Uterus (tissue), 4 donors: ENCODE measurements around the gene PDE6B. TPM values are rescaled to one million over a fixed set of nuclear protein-coding genes. Genes with fewer than 3 reads are reported as not detected.

Experiments used
- DNase-seq, 2 donors: peaks; one replicate each; pipeline ENCODE4 v3.0.0-alpha.2; 2019 to 2020
- H3K27ac ChIP-seq, 2 donors: fragments of 200-600 bp; sonication (generic); 1 replicate in 1 of 2; 2 replicates in 1 of 2; pipeline ENCODE4 v1.5.1; 2016 to 2018
- H3K27me3 ChIP-seq, 2 donors: fragments of 200-600 bp; sonication (generic); one replicate each; pipeline ENCODE4 v1.5.1; 2018 to 2019; ENCODE audit warnings: control low read depth in 1 of 2
- H3K36me3 ChIP-seq, 2 donors: fragments of 200-600 bp; sonication (generic); one replicate each; pipeline ENCODE4 v1.5.1; 2019; ENCODE audit warnings: control low read depth in 1 of 2
- H3K4me1 ChIP-seq, 2 donors: fragments of 200-600 bp; sonication (generic); one replicate each; pipeline ENCODE4 v1.5.1; 2018 to 2019; ENCODE audit warnings: control low read depth in 1 of 2
- H3K4me3 ChIP-seq, 2 donors: fragments of 200-600 bp; sonication (generic); 1 replicate in 1 of 2; 2 replicates in 1 of 2; pipeline ENCODE4 v1.5.1; 2018 to 2019; ENCODE audit warnings: mild to moderate bottlenecking in 1 of 2
- H3K9me3 ChIP-seq, 2 donors: fragments of 200-600 bp; sonication (generic); one replicate each; pipeline ENCODE4 v1.5.1; 2019; ENCODE audit warnings: control low read depth in 1 of 2
- CTCF ChIP-seq, 4 experiments: fragments of 200-600 bp in 2 of 4; fragments of 450-650 bp in 2 of 4; sonication (generic) in 2 of 4; IDR thresholded peaks; one replicate each; pipeline ENCODE4 v1.5.1; 2016 to 2019; ENCODE audit warnings: antibody characterized with exemption in 4 of 4, mild to moderate bottlenecking in 2 of 4, moderate library complexity in 1 of 4
- POLR2A ChIP-seq, 2 donors: fragments of 450-650 bp; IDR thresholded peaks; one replicate each; pipeline ENCODE4 v1.6.1; 2016; ENCODE audit warnings: antibody characterized with exemption in 2 of 2, mild to moderate bottlenecking in 1 of 2, moderate library complexity in 1 of 2
- intact Hi-C: fragments of 100-400 bp; cut with DNase I; formaldehyde crosslinking; loops from one replicate; pipeline ENCODE4 v1.15.1; 2023; ENCODE audit warnings: low total_unique reads
- total RNA-seq, 4 donors: library from RNA; depleted of rRNA in 3 of 4; stranded (reverse); fragments of >200 nt in 3 of 4; gene quantifications; one replicate each; pipeline versions ENCODE4 v1.1.0 to v1.2.4, GENCODE V29; 2014 to 2023
- donor health status: DM: yes; HTN: yes; CAD: no.

Gene PDE6B
- total RNA-seq, 4 donors from 2014 or later = 0.26 to 16.2 (median 1.2) TPM; not detected in 1

- intact Hi-C loops = no loop called here
- Histone ChIP-seq H3K27me3 (peaks cover 6 to 33% of the 10 kb centered on the region in 2 donors), H3K36me3 (no peaks in the 10 kb centered on the region), H3K9me3 (no peaks in the 10 kb centered on the region), H3K27ac (no peak overlapping the region), H3K4me1 (peaks cover 0 to 11% of the 10 kb centered on the region in 2 donors), H3K4me3 (no peak overlapping the region)
- TF ChIP-seq CTCF (IDR thresholded peaks at IDR 0.05) (no peak), POLR2A (IDR thresholded peaks at IDR 0.05) (no peak)
- no peak for DNase-seq
Measured at GRCh38 chr4:578451-579443, 46.6 kb upstream of the PDE6B start.

GRCh38 chr4:579543-580175 lies 45.7 kb upstream of the PDE6B start:
- H3K27me3 ChIP-seq = peaks cover 2 to 25% of the 10 kb centered on the region in 2 donors
- intact Hi-C loops = no loop called here
- peaks cover 0 to 11% of the 10 kb centered on the region in 2 donors for H3K4me1 ChIP-seq
- H3K36me3 ChIP-seq = no peaks in the 10 kb centered on the region
- no peaks in the 10 kb centered on the region for H3K9me3 ChIP-seq
- H3K4me3 ChIP-seq = no peak overlapping the region
- DNase-seq = no peak
- TF ChIP-seq POLR2A (IDR thresholded peaks at IDR 0.05) (no peak), CTCF (IDR thresholded peaks at IDR 0.05) (no peak)
- H3K27ac ChIP-seq = no peak overlapping the region

- H3K36me3 ChIP-seq = no peaks in the 10 kb centered on the region
- DNase-seq = no peak
- intact Hi-C loops = no loop called here
- no peak overlapping the region for H3K4me3 ChIP-seq
- TF ChIP-seq CTCF (IDR thresholded peaks at IDR 0.05) (no peak), POLR2A (IDR thresholded peaks at IDR 0.05) (no peak)
- no peaks in the 10 kb centered on the region for H3K9me3 ChIP-seq
- H3K27ac ChIP-seq = no peak overlapping the region
- peaks cover 0 to 25% of the 10 kb centered on the region in 2 donors for H3K27me3 ChIP-seq
- peaks cover 0 to 3% of the 10 kb centered on the region in 2 donors for H3K4me1 ChIP-seq
Measured at GRCh38 chr4:581181-581580, 44.2 kb upstream of the PDE6B start.

- intact Hi-C loops = no loop called here
- Histone ChIP-seq H3K36me3 (no peaks in the 10 kb centered on the region), H3K27me3 (peaks cover 0 to 25% of the 10 kb centered on the region in 2 donors), H3K9me3 (no peaks in the 10 kb centered on the region), H3K27ac (no peak overlapping the region), H3K4me1 (no peaks in the 10 kb centered on the region), H3K4me3 (no peak overlapping the region)
- TF ChIP-seq POLR2A (IDR thresholded peaks at IDR 0.05) (no peak), CTCF (IDR thresholded peaks at IDR 0.05) (no peak)
- DNase-seq = no peak
Measured at GRCh38 chr4:581753-582361, 43.5 kb upstream of the PDE6B start.
